Ishikawa (cell line): Measurements from ENCODE around the gene ANKRD35.

Experiments used
- CEBPB ChIP-seq: IDR thresholded peaks from 2 replicates; pipeline ENCODE4 v1.6.1; 2012
- CREB1 ChIP-seq: IDR thresholded peaks from 2 replicates; pipeline ENCODE4 v1.6.1; 2012; ENCODE audit warnings: low read depth
- EGR1 ChIP-seq: IDR thresholded peaks from 2 replicates; pipeline ENCODE4 v1.6.1; 2012
- EP300 ChIP-seq: IDR thresholded peaks from 2 replicates; pipeline ENCODE4 v1.6.1; 2012; ENCODE audit warnings: borderline replicate concordance
- FOXM1 ChIP-seq: IDR thresholded peaks from 2 replicates; pipeline ENCODE4 v1.6.1; 2012; ENCODE audit warnings: low read depth, borderline replicate concordance
- NFIC ChIP-seq: IDR thresholded peaks from 2 replicates; pipeline ENCODE4 v1.6.1; 2012
- RAD21 ChIP-seq: IDR thresholded peaks from 2 replicates; pipeline ENCODE4 v1.6.1; 2012; ENCODE audit warnings: low read depth
- TAF1 ChIP-seq: IDR thresholded peaks from 2 replicates; pipeline ENCODE4 v1.6.1; 2012; ENCODE audit warnings: low read depth, mild to moderate bottlenecking
- TCF12 ChIP-seq: IDR thresholded peaks from 2 replicates; pipeline ENCODE4 v1.6.1; 2012; ENCODE audit warnings: low read depth
- TEAD4 ChIP-seq: IDR thresholded peaks from 2 replicates; pipeline ENCODE4 v1.6.1; 2012
- USF1 ChIP-seq: IDR thresholded peaks from 2 replicates; pipeline ENCODE4 v1.6.1; 2012
- YY1 ChIP-seq: IDR thresholded peaks from 2 replicates; pipeline ENCODE4 v1.6.1; 2012; ENCODE audit warnings: low read depth
- ZBTB7A ChIP-seq: IDR thresholded peaks from 2 replicates; pipeline ENCODE4 v1.6.1; 2012; ENCODE audit warnings: low read depth
- TF ChIP-seq, protein P1 (sequence below): IDR thresholded peaks from 2 replicates; pipeline ENCODE4 v1.6.1; 2012
- TF ChIP-seq, protein P2 (sequence below): IDR thresholded peaks from 2 replicates; pipeline ENCODE4 v1.6.1; 2012; ENCODE audit warnings: low read depth, mild to moderate bottlenecking

The ANKRD35 gene

GRCh38 chr1:145891143-145891542 lies 5.5 kb upstream of the ANKRD35 start:
- no peak for TF ChIP-seq TAF1
- peak; percentile 57; the same call in 1 of the 2 replicates for TF ChIP-seq TCF12
- TF ChIP-seq, protein P1, sequence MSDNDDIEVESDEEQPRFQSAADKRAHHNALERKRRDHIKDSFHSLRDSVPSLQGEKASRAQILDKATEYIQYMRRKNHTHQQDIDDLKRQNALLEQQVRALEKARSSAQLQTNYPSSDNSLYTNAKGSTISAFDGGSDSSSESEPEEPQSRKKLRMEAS, result peak; percentile 41; the same call in 1 of the 2 replicates
- peak; percentile 47; the same call in 1 of the 2 replicates for TF ChIP-seq FOXM1
- TF ChIP-seq EP300, result peak; percentile 77; the same call in 1 of the 2 replicates
- peak; percentile 91 for TF ChIP-seq NFIC

DNA sequence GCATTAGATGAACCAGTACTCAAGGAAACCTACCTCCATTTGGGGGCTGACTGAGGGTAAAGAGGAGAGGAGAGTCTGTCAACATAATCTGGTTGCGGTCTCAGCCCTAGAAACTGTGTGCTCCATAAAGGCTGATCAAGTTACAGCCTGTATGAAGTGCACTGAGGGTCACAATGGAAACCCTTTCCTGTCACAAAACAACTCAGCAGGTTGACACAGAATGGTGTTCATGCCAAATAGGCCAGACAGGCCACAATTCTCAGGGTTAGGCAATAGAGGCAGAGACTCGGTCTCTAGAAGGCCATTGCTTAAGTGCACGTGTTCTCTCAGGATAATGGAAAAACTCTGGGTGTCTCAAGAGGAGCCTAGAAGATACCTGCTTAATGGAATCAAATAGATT lies 4.1 kb upstream of the ANKRD35 start:
- TF ChIP-seq, protein P1, result no peak
- TF ChIP-seq ZBTB7A (no peak), EGR1 (no peak), CEBPB (peak; percentile 61; the same call in 1 of the 2 replicates)

- 0 out of 2 replicates have a peak, but pooled peaks have one; percentile 11 for TF ChIP-seq TEAD4
- TF ChIP-seq EGR1, result no peak
Measured at GRCh38 chr1:145887631-145888030, 2.0 kb upstream of the ANKRD35 start.

DNA sequence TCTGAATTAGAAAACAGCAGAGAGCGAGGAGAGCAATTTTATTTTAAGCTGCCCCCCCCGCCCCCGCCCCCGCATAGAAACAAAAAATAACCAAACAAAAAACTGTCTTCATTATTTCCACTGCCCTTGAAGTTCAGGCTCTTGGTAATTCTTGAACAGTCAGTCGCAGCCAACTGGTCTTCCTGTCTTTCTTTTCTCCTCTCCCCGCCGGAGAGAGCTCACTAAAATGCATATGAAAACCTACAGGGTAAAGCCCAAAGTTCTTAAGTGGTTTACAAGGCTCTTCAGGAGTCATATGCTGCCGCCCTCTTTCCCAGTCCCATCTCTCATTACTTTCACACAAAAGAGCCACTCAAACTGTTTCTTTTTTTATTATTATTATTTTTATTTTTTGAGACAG lies 1.1 kb upstream of the ANKRD35 start:
- TF ChIP-seq CEBPB, result no peak
- no peak for TF ChIP-seq TCF12
- TF ChIP-seq FOXM1, result no peak
- TF ChIP-seq ZBTB7A, result no peak
- no peak for TF ChIP-seq NFIC
- TF ChIP-seq, protein P1, result no peak

- TF ChIP-seq USF1 (no peak), ZBTB7A (no peak), CEBPB (no peak), CREB1 (no peak), RAD21 (no peak), TAF1 (no peak), EP300 (no peak), TCF12 (no peak), NFIC (no peak), EGR1 (no peak), YY1 (no peak), TEAD4 (no peak), FOXM1 (no peak)
- TF ChIP-seq, protein P1, result no peak
- TF ChIP-seq, protein P2, sequence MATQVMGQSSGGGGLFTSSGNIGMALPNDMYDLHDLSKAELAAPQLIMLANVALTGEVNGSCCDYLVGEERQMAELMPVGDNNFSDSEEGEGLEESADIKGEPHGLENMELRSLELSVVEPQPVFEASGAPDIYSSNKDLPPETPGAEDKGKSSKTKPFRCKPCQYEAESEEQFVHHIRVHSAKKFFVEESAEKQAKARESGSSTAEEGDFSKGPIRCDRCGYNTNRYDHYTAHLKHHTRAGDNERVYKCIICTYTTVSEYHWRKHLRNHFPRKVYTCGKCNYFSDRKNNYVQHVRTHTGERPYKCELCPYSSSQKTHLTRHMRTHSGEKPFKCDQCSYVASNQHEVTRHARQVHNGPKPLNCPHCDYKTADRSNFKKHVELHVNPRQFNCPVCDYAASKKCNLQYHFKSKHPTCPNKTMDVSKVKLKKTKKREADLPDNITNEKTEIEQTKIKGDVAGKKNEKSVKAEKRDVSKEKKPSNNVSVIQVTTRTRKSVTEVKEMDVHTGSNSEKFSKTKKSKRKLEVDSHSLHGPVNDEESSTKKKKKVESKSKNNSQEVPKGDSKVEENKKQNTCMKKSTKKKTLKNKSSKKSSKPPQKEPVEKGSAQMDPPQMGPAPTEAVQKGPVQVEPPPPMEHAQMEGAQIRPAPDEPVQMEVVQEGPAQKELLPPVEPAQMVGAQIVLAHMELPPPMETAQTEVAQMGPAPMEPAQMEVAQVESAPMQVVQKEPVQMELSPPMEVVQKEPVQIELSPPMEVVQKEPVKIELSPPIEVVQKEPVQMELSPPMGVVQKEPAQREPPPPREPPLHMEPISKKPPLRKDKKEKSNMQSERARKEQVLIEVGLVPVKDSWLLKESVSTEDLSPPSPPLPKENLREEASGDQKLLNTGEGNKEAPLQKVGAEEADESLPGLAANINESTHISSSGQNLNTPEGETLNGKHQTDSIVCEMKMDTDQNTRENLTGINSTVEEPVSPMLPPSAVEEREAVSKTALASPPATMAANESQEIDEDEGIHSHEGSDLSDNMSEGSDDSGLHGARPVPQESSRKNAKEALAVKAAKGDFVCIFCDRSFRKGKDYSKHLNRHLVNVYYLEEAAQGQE, result no peak
Measured at GRCh38 chr1:145886390-145886789, 724 bp upstream of the ANKRD35 start.

GRCh38 chr1:145884675-145885074 lies 991 bp downstream of the ANKRD35 start:
- TF ChIP-seq, protein P1, result no peak
- TF ChIP-seq ZBTB7A, result no peak
- no peak for TF ChIP-seq YY1
- TF ChIP-seq CEBPB, result no peak
- no peak for TF ChIP-seq EP300
- TF ChIP-seq EGR1, result no peak
- no peak for TF ChIP-seq TEAD4
- no peak for TF ChIP-seq FOXM1
- no peak for TF ChIP-seq RAD21
- no peak for TF ChIP-seq NFIC
- no peak for TF ChIP-seq CREB1
- TF ChIP-seq USF1, result no peak
- TF ChIP-seq, protein P2, result no peak
